ENCODE data around the gene B4GALNT3. TPM values are rescaled to one million over a fixed set of nuclear protein-coding genes. Genes with fewer than 3 reads are reported as not detected.

Gene B4GALNT3
- polyA plus RNA-seq, 2 of the 4 experiments (the other 2 are of a cell fraction), result 0.43 to 0.53 TPM

DNA sequence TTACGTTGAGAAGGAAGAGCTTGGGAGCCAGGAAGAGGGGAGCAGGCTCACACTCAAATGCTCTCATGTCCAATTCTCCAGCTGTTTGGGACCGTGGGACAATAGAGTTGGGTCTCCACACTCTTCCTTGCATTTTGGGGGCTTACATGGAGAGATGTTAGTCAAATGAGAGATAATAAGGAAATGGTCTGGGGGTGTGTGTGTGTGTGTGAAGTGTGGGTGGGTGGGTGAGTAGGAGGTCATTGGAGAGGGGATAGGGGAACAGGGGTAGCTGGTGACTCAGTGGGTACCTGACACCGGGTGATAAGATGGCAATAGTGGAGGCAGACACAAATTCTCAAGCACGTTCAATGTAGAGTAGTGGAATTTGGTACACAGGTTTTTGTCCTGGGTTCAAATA lies 68.0 kb downstream of the B4GALNT3 start:
- DNase-seq (ENCODE audit: low read depth in 1 of 2, low spot score in 1 of 2) (no peak), ATAC-seq (no peak), FAIRE-seq (no peak)
- 39% methylated on average over 4 of the region's 4 CpGs for WGBS (ENCODE audit: missing lambda C conversion rate)
- peaks cover 15% of the 10 kb centered on the region for H3K9me3 ChIP-seq
- ChIA-PET POLR2A (no interaction called here), CTCF (interaction anchor here (0.9 to 3.9 kb wide), 4 partner anchors 9 to 85 kb away, joined by 3 to 16 read pairs (median 4); no protein-coding TSS in a partner anchor)
- no peaks in the 10 kb centered on the region for H3K4me1 ChIP-seq
- H3K4me2 ChIP-seq, result no peak overlapping the region
- TF ChIP-seq, protein P1, sequence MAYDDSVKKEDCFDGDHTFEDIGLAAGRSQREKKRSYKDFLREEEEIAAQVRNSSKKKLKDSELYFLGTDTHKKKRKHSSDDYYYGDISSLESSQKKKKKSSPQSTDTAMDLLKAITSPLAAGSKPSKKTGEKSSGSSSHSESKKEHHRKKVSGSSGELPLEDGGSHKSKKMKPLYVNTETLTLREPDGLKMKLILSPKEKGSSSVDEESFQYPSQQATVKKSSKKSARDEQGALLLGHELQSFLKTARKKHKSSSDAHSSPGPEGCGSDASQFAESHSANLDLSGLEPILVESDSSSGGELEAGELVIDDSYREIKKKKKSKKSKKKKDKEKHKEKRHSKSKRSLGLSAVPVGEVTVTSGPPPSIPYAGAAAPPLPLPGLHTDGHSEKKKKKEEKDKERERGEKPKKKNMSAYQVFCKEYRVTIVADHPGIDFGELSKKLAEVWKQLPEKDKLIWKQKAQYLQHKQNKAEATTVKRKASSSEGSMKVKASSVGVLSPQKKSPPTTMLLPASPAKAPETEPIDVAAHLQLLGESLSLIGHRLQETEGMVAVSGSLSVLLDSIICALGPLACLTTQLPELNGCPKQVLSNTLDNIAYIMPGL (CRISPR knock-in tag; IDR thresholded peaks at IDR 0.05; ENCODE audit: borderline replicate concordance), result no peak
- TF ChIP-seq NPAS2 (CRISPR knock-in tag; IDR thresholded peaks at IDR 0.05; ENCODE audit: borderline replicate concordance) (no peak), PHF8 (IDR thresholded peaks at IDR 0.05; ENCODE audit: borderline replicate concordance, low read depth) (no peak), CHD4 (IDR thresholded peaks at IDR 0.05; ENCODE audit: borderline replicate concordance) (no peak), CEBPB (IDR thresholded peaks at IDR 0.05) (no peak), SREBF2 (IDR thresholded peaks at IDR 0.05) (no peak), FOSL2 (IDR thresholded peaks at IDR 0.05) (no peak), FOSL2 (CRISPR knock-in tag; IDR thresholded peaks at IDR 0.05) (no peak), ESRRA (IDR thresholded peaks at IDR 0.05; ENCODE audit: borderline replicate concordance, low read length) (no peak), MAZ (IDR thresholded peaks at IDR 0.05; ENCODE audit: borderline replicate concordance, low read depth, low read length) (no peak)
- TF ChIP-seq, protein P2, sequence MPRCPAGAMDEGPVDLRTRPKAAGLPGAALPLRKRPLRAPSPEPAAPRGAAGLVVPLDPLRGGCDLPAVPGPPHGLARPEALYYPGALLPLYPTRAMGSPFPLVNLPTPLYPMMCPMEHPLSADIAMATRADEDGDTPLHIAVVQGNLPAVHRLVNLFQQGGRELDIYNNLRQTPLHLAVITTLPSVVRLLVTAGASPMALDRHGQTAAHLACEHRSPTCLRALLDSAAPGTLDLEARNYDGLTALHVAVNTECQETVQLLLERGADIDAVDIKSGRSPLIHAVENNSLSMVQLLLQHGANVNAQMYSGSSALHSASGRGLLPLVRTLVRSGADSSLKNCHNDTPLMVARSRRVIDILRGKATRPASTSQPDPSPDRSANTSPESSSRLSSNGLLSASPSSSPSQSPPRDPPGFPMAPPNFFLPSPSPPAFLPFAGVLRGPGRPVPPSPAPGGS (IDR thresholded peaks at IDR 0.05), result no peak
- TF ChIP-seq, protein P3, sequence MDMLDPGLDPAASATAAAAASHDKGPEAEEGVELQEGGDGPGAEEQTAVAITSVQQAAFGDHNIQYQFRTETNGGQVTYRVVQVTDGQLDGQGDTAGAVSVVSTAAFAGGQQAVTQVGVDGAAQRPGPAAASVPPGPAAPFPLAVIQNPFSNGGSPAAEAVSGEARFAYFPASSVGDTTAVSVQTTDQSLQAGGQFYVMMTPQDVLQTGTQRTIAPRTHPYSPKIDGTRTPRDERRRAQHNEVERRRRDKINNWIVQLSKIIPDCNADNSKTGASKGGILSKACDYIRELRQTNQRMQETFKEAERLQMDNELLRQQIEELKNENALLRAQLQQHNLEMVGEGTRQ (IDR thresholded peaks at IDR 0.05), result no peak
- H3K4me3 ChIP-seq, result no peak overlapping the region
- H3K27ac ChIP-seq, result no peak overlapping the region

DNA sequence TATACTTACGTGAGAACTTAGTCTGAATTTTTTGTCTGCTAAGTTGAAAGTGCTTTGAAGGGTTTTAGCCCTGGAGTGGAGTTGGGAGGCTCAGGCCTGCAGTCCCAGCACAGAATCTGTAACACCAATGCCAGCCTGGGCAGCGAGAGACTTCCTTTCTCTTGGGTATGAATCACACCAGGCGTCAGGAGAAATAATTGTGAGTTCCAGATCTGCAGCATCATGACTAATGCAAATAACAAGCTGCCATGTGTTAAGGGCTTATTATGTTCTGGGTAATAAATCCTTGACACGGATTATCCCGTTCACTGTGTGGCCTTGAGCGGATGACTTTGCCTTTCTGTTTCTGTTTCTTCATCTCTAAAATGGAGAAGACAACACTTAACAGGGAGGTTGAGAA lies 70.6 kb downstream of the B4GALNT3 start:
- Histone ChIP-seq H3K27ac (no peak overlapping the region), H3K4me3 (no peak overlapping the region), H3K4me1 (no peaks in the 10 kb centered on the region), H3K9me3 (peaks cover 15% of the 10 kb centered on the region), H3K4me2 (no peak overlapping the region)
- 66% methylated on average over 6 of the region's 6 CpGs for WGBS (ENCODE audit: missing lambda C conversion rate)
- DNase-seq (ENCODE audit: low read depth in 1 of 2, low spot score in 1 of 2) (no peak), FAIRE-seq (no peak), ATAC-seq (no peak)
- POLR2A ChIA-PET, result no interaction called here
- CTCF ChIA-PET, result interaction anchor here (0.6 to 1.6 kb wide), 3 partner anchors 18 to 468 kb away, joined by 3 to 17 read pairs (median 8); no protein-coding TSS in a partner anchor
- TF ChIP-seq, protein P4, sequence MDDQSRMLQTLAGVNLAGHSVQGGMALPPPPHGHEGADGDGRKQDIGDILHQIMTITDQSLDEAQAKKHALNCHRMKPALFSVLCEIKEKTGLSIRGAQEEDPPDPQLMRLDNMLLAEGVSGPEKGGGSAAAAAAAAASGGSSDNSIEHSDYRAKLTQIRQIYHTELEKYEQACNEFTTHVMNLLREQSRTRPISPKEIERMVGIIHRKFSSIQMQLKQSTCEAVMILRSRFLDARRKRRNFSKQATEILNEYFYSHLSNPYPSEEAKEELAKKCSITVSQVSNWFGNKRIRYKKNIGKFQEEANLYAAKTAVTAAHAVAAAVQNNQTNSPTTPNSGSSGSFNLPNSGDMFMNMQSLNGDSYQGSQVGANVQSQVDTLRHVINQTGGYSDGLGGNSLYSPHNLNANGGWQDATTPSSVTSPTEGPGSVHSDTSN (IDR thresholded peaks at IDR 0.05), result no peak
- TF ChIP-seq RCOR1 (IDR thresholded peaks at IDR 0.05; ENCODE audit: low read depth, low read length), result no peak
- no peak for TF ChIP-seq CBX8 (IDR thresholded peaks at IDR 0.05)
- no peak for TF ChIP-seq ZNF302 (CRISPR knock-in tag; IDR thresholded peaks at IDR 0.05)
- TF ChIP-seq, protein P5, sequence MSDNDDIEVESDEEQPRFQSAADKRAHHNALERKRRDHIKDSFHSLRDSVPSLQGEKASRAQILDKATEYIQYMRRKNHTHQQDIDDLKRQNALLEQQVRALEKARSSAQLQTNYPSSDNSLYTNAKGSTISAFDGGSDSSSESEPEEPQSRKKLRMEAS (IDR thresholded peaks at IDR 0.05), result no peak
- no peak for TF ChIP-seq FOSB (CRISPR knock-in tag; IDR thresholded peaks at IDR 0.05)
- no peak for TF ChIP-seq MAFK (IDR thresholded peaks at IDR 0.05; ENCODE audit: partially characterized antibody)
- TF ChIP-seq, protein P1 (CRISPR knock-in tag; IDR thresholded peaks at IDR 0.05; ENCODE audit: borderline replicate concordance), result no peak
